Body of pancreas (tissue), 4 donors: ENCODE results near the gene PELO.

ENCODE experiments used
- CTCF ChIP-seq, 7 experiments: fragments of 450-650 bp in 4 of 7; fragments of 200-600 bp in 3 of 7; sonication (generic) in 3 of 7; IDR thresholded peaks; one replicate each; pipeline ENCODE4 v1.5.1; 2016 to 2019; ENCODE audit warnings: antibody characterized with exemption in 7 of 7
- POLR2A ChIP-seq, 3 donors: fragments of 450-650 bp; IDR thresholded peaks; one replicate each; pipeline ENCODE4 v1.6.1; 2016; ENCODE audit warnings: antibody characterized with exemption in 3 of 3, mild to moderate bottlenecking in 2 of 3

GRCh38 chr5:52798938-52799337 is 11.2 kb downstream of the PELO start:
- TF ChIP-seq CTCF (IDR thresholded peaks at IDR 0.05) = no peak
- no peak for TF ChIP-seq POLR2A (IDR thresholded peaks at IDR 0.05)
